Astrocyte of the cerebellum (primary cell): ENCODE results near the gene PKP4.

ENCODE experiments used
- DNase-seq: peaks from one replicate; pipeline ENCODE4 v3.0.0-alpha.2; 2011; ENCODE audit warnings: low read depth
- H3K4me3 ChIP-seq: 2 replicates; pipeline ENCODE4 v1.5.1; 2011; ENCODE audit warnings: mild to moderate bottlenecking, low read depth, low read length, moderate library complexity
- CTCF ChIP-seq: IDR thresholded peaks from 2 replicates; pipeline ENCODE4 v1.5.1; 2012; ENCODE audit warnings: low read length, low read depth, moderate library complexity, mild to moderate bottlenecking; ENCODE audit errors: missing control alignments
- in situ Hi-C: cut with HindIII; loops from 2 replicates; pipeline ENCODE4 v1.10.0; 2017; ENCODE audit warnings: low sequenced_read_pairs

PKP4 gene

DNA sequence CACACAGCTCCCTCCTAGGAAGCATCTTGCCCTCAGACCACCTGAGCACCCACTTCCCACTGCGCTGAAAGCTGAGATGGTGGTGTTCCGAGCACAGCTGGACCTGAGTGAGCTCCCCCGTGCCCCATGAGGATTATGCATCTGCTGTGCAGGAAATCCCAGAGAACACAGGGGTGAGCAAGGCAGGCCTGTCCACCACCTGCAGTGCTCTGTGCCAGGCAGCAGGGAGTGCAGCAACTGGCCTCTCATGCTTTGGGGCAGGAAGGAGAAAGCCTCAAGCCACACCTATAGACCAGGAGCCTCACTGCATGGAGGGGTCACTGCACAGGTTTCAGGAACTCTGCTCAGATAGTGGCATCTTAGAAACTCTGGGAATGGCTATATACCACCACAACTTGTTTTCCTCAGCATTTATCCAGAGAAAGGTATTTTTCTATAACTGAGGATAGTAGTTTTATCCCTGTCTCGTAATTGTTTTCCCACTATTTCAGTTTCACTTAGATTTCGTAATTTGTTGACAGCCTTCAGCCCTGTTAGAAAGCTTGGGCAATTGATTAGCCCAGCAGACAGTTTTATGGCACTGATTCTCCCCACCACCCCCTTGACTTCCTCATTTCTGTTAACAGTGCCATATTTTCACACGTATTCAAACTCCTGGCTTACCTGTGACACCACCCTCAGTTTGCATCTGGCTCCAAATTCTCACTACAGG is 194.1 kb downstream of the PKP4 start:
- no peak overlapping the region for H3K4me3 ChIP-seq
- TF ChIP-seq CTCF: no peak
- DNase-seq: no peak
- in situ Hi-C loops: loop anchor here (5.0 kb wide), 1 partner anchor 81 kb away; no protein-coding TSS in a partner anchor

DNA sequence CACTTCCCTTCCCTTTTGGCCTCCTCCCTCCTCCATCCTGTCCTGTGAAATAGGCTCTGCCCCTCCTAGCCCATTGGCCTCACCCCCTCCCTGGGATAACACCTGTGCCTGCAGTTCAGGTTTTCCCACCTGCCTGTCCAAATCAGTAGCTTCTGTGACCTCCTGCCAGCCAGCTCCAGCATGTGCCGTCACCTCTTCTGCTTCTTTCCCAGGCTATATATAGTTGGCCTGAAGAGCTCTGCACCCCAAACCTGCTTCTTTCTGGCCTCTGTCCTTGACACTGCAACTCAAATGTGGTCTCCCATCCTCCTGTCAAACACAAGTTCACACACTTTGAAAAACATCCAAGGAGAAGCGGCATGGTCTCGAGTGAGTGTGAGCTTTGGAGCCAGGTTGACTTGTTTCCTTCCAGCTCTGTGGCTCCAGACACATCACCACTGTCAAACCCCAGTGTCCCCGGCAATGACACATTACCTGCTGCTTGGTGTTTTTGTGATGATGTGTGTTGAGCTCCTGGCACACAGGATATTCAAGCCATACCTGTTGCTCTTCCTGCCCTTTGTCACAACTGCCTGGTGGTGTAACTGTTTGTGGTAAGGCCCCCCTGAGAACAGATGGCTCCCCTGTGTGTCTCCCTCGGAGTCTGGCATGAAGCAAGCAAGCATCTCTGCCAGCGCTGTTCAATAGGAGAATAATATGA is 194.8 kb downstream of the PKP4 start:
- in situ Hi-C loops: loop anchor here (5.0 kb wide), 1 partner anchor 81 kb away; no protein-coding TSS in a partner anchor

GRCh38 chr2:158655628-158656027 is 198.9 kb downstream of the PKP4 start:
- no peak overlapping the region for H3K4me3 ChIP-seq
- in situ Hi-C loops: no loop called here
- TF ChIP-seq CTCF: no peak
- DNase-seq: no peak

More for the DNA sequence above, 194.8 kb downstream of the PKP4 start:
- no peak for TF ChIP-seq CTCF
- no peak overlapping the region for H3K4me3 ChIP-seq
- no peak for DNase-seq

DNA sequence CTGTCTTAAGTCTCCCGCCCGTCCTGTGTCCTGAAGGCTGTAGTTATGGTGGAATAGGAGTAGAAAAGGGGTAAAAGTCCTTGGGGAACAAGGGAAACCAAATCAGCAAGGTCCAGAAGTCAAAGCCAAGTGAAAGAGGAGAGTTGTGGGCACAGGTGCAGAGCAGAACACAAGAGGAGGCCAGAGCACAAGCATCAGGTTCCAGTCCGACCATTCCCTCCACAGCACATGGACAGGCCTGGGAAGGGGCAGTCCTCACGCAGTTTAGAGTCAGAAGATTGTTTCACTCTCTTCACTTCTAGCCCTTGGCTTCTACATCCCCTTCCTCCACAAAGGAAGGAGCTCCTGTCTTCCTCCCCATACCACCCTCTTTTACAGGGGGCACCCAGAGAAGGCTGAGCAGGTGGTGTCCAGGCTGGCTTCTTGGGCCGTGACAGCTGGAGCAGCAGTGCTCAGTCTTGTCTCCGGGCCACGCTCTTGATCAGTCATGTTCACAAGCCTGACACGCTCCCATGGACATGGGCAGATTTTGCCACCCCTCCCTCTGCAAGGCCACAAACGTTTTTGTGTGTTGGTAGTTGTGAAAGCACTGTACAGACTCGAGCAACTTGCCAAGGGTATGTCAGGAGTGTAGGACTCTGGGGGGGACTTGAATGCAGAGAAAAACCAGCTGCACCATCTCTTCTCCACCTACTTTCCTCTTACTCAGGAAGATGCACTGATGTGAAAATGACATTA is 199.9 kb downstream of the PKP4 start:
- DNase-seq: no peak
- H3K4me3 ChIP-seq: no peak overlapping the region
- in situ Hi-C loops: no loop called here
- TF ChIP-seq CTCF: no peak

- TF ChIP-seq CTCF: no peak
- DNase-seq: no peak
- in situ Hi-C loops: no loop called here
- no peak overlapping the region for H3K4me3 ChIP-seq
Measured at GRCh38 chr2:158658396-158658795, 201.6 kb downstream of the PKP4 start.

- in situ Hi-C loops: no loop called here
- TF ChIP-seq CTCF: no peak
- no peak for DNase-seq
- no peak overlapping the region for H3K4me3 ChIP-seq
Measured at GRCh38 chr2:158659483-158659882, 202.7 kb downstream of the PKP4 start.
